Endothelial cell of umbilical vein (primary cell): ENCODE measurements around the gene GRID1. TPM values are rescaled to one million over a fixed set of nuclear protein-coding genes. Genes with fewer than 3 reads are reported as not detected.

ENCODE experiments used
- BruUV-seq: library from RNA; stranded (reverse); fragments of 400-500 nt; replicated peaks from 2 replicates; lab custom pipeline; 2021; lab: Mats Ljungman, UMichigan
- CTCF ChIA-PET: fragments of 300-600, 350-600 bp; sonication (Branson Sonifier 250); formaldehyde crosslinking; loops from one replicate; lab custom pipeline; 2021; ENCODE audit warnings: antibody characterized with exemption, inconsistent platforms; lab: Charles Lee
- POLR2A ChIA-PET: fragments of 300-600, 350-600 bp; sonication (Branson Sonifier 250); formaldehyde crosslinking; loops from one replicate; lab custom pipeline; 2021; ENCODE audit warnings: antibody characterized with exemption, inconsistent platforms; lab: Charles Lee
- DNase-seq: peaks from one replicate; pipeline ENCODE4 v3.0.0-alpha.2; 2011; ENCODE audit warnings: low read depth, low spot score
- FAIRE-seq: peaks from 2 replicates; lab custom pipeline; 2011; peaks lifted over from hg19 to GRCh38; lab: Jason Lieb, UNC
- H2AFZ ChIP-seq: 2 replicates; pipeline ENCODE4 v1.6.0; 2012; ENCODE audit warnings: low read depth, low read length, control low read depth, inconsistent platforms
- H3K27ac ChIP-seq: 2 replicates; pipeline ENCODE4 v1.5.1; 2011; ENCODE audit warnings: low read depth, mild to moderate bottlenecking, control low read depth, low read length, moderate library complexity; ENCODE audit not compliant: insufficient read depth
- H3K27me3 ChIP-seq, 2 experiments: 2 replicates each; pipeline versions ENCODE4 v1.6.0 to v1.6.1; 2011; ENCODE audit warnings: low read length in 2 of 2, mixed read lengths in 1 of 2; ENCODE audit not compliant: control insufficient read depth in 2 of 2, insufficient read depth in 2 of 2
- H3K36me3 ChIP-seq, 2 experiments: 2 replicates in 1 of 2; 3 replicates in 1 of 2; pipeline ENCODE4 v1.5.1; 2011; ENCODE audit warnings: low read length in 2 of 2, mild to moderate bottlenecking in 1 of 2, moderate library complexity in 1 of 2; ENCODE audit not compliant: control insufficient read depth in 2 of 2, insufficient read depth in 2 of 2; ENCODE audit errors: extremely low read depth in 1 of 2
- H3K4me1 ChIP-seq: 3 replicates; pipeline ENCODE4 v1.5.1; 2011; ENCODE audit warnings: mild to moderate bottlenecking, low read length; ENCODE audit not compliant: control insufficient read depth, insufficient read depth; ENCODE audit errors: extremely low read depth
- H3K4me2 ChIP-seq: 2 replicates; pipeline ENCODE4 v1.6.1; 2011; ENCODE audit warnings: low read length, control low read depth, mixed read lengths; ENCODE audit not compliant: insufficient read depth
- H3K4me3 ChIP-seq, 3 experiments: fragments of 200-600 bp in 1 of 3; sonication (generic), shearing (Covaris generic) in 1 of 3; replicated peaks in 1 of 3; 2 replicates each; pipeline ENCODE4 v1.5.1; 2011 to 2016; ENCODE audit warnings: control low read depth in 3 of 3, low read length in 3 of 3, mild to moderate bottlenecking in 2 of 3, inconsistent platforms in 1 of 3, low read depth in 1 of 3, moderate library complexity in 1 of 3; ENCODE audit not compliant: insufficient read depth in 1 of 3
- H3K79me2 ChIP-seq: 2 replicates; pipeline ENCODE4 v1.6.0; 2012; ENCODE audit warnings: low read length, inconsistent platforms; ENCODE audit not compliant: control insufficient read depth, insufficient read depth
- H3K9ac ChIP-seq: replicated peaks from 2 replicates; pipeline ENCODE3; 2011; ENCODE audit warnings: low read length, control low read depth; ENCODE audit not compliant: insufficient read depth; ENCODE audit errors: extremely low read depth
- H3K9me1 ChIP-seq: replicated peaks from 3 replicates; pipeline ENCODE4 v1.6.0; 2011; ENCODE audit warnings: mild to moderate bottlenecking, low read length; ENCODE audit not compliant: control insufficient read depth, insufficient read depth; ENCODE audit errors: extremely low read depth
- H3K9me3 ChIP-seq: replicated peaks from 2 replicates; pipeline ENCODE4 v1.5.1; 2012; ENCODE audit warnings: low read length, inconsistent platforms; ENCODE audit not compliant: control insufficient read depth, insufficient read depth
- H4K20me1 ChIP-seq: replicated peaks from 2 replicates; pipeline ENCODE3; 2011; ENCODE audit warnings: mild to moderate bottlenecking, low read length; ENCODE audit not compliant: control insufficient read depth, insufficient read depth; ENCODE audit errors: extremely low read depth
- CTCF ChIP-seq, 2 donors: IDR thresholded peaks; 1 replicate in 1 of 2; 2 replicates in 1 of 2; pipeline ENCODE4 v1.5.1; 2011; ENCODE audit warnings: low read length in 2 of 2, mild to moderate bottlenecking in 2 of 2, moderate library complexity in 2 of 2, control low read depth in 1 of 2, inconsistent platforms in 1 of 2, low read depth in 1 of 2; ENCODE audit not compliant: insufficient read depth in 1 of 2; ENCODE audit errors: extremely low read depth in 1 of 2
- EZH2 ChIP-seq: IDR thresholded peaks from 2 replicates; pipeline ENCODE4 v1.6.1; 2012; ENCODE audit warnings: borderline replicate concordance, low read depth, mild to moderate bottlenecking, moderate library complexity, low read length, inconsistent platforms; ENCODE audit not compliant: severe bottlenecking
- FOS ChIP-seq: IDR thresholded peaks from 2 replicates; pipeline ENCODE4 v1.6.1; 2011; ENCODE audit warnings: mild to moderate bottlenecking, low read length, moderate library complexity, borderline replicate concordance; ENCODE audit not compliant: insufficient read depth
- GATA2 ChIP-seq: IDR thresholded peaks from 2 replicates; pipeline ENCODE4 v1.7.0; 2011; ENCODE audit warnings: low read depth, mild to moderate bottlenecking, moderate library complexity, mixed read lengths, low read length; ENCODE audit not compliant: insufficient read length, insufficient read depth
- JUN ChIP-seq: IDR thresholded peaks from 2 replicates; pipeline ENCODE4 v1.6.1; 2011; ENCODE audit warnings: borderline replicate concordance, low read depth; ENCODE audit not compliant: insufficient read length, insufficient read depth
- MAX ChIP-seq: IDR thresholded peaks from 2 replicates; pipeline ENCODE4 v1.6.1; 2011; ENCODE audit not compliant: insufficient read depth, insufficient read length
- MYC ChIP-seq: IDR thresholded peaks from one replicate; pipeline ENCODE4 v1.6.1; 2011; ENCODE audit warnings: mild to moderate bottlenecking, low read depth, low read length
- POLR2A ChIP-seq: IDR thresholded peaks from 2 replicates; pipeline ENCODE4 v1.6.1; 2012; ENCODE audit warnings: low read depth, mild to moderate bottlenecking, control low read depth, low read length
- POLR2AphosphoS5 ChIP-seq: IDR thresholded peaks from 2 replicates; pipeline ENCODE4 v1.6.1; 2012; ENCODE audit warnings: low read depth, mild to moderate bottlenecking, control low read depth, low read length, moderate library complexity; ENCODE audit not compliant: insufficient read depth
- dilution Hi-C: fragments of 300-500 bp; cut with MboI; formaldehyde crosslinking; loops from one replicate; pipeline ENCODE4 v1.15.0; 2019; ENCODE audit warnings: low sequenced_read_pairs; ENCODE audit not compliant: extremely low pct_ligation_motif_present
- intact Hi-C: fragments of 100-400 bp; cut with micrococcal nuclease; formaldehyde crosslinking; loops from one replicate; pipeline ENCODE4 v1.10.0; 2022
- polyA plus RNA-seq, 4 experiments: library from polyadenylated mRNA; depleted of rRNA in 3 of 4; stranded (reverse) in 3 of 4; unstranded in 1 of 4; fragments of >200 nt; gene quantifications; 2 replicates each; pipeline versions ENCODE4 v1.2.1 to v1.2.3, GENCODE V29; 2011 to 2012; ENCODE audit warnings: missing spikeins in 1 of 4
- total RNA-seq: library from RNA; stranded (reverse); gene quantifications from 2 replicates; pipeline ENCODE4 v1.2.3, GENCODE V29; 2021

Gene GRID1
- total and polyA plus RNA-seq, 2 donors (not counting 3 experiments of a cell fraction or from before 2014, with no cell fraction given), result not detected

GRCh38 chr10:85781404-85781803 lies 585.2 kb downstream of the GRID1 start:
- Histone ChIP-seq H3K4me3 (no peak overlapping the region), H2AFZ (no peak overlapping the region), H4K20me1 (no peaks in the 10 kb centered on the region), H3K9me3 (peaks cover 3% of the 10 kb centered on the region), H3K36me3 (no peaks in the 10 kb centered on the region), H3K4me2 (no peak overlapping the region), H3K27ac (no peak overlapping the region), H3K79me2 (no peaks in the 10 kb centered on the region), H3K4me1 (no peaks in the 10 kb centered on the region), H3K27me3 (no peaks in the 10 kb centered on the region), H3K9ac (no peak overlapping the region), H3K9me1 (no peaks in the 10 kb centered on the region)
- dilution Hi-C loops (no loop called here), intact Hi-C loops (no loop called here)
- DNase-seq (no peak), FAIRE-seq (no peak)
- TF ChIP-seq CTCF (IDR thresholded peaks at IDR 0.05; ENCODE audit: extremely low read depth in 1 of 2, insufficient read depth in 1 of 2, low read depth in 1 of 2, low read length in 2 of 2) (no peak), POLR2A (no peak), POLR2AphosphoS5 (no peak), MYC (no peak), GATA2 (no peak), EZH2 (no peak), JUN (no peak), FOS (no peak), MAX (no peak)
- POLR2A ChIA-PET, result no interaction called here
- CTCF ChIA-PET, result no interaction called here
- BruUV-seq, result no TSS peak
